Neural progenitor cell (in vitro differentiated cells): ENCODE measurements around the gene LRBA.

ENCODE experiments used
- CTCF ChIP-seq: fragments of 200-600 bp; sonication (generic); IDR thresholded peaks from 2 replicates; pipeline ENCODE4 v1.5.1; 2017; ENCODE audit warnings: antibody characterized with exemption, mild to moderate bottlenecking
- EZH2 ChIP-seq: fragments of 200-600 bp; sonication (generic); IDR thresholded peaks from 2 replicates; pipeline ENCODE4 v1.6.1; 2017; ENCODE audit warnings: antibody characterized with exemption, mild to moderate bottlenecking, moderate library complexity
- EZH2phosphoT487 ChIP-seq: fragments of 200-600 bp; sonication (generic); IDR thresholded peaks from 2 replicates; pipeline ENCODE4 v1.6.1; 2017; ENCODE audit warnings: antibody characterized with exemption

DNA sequence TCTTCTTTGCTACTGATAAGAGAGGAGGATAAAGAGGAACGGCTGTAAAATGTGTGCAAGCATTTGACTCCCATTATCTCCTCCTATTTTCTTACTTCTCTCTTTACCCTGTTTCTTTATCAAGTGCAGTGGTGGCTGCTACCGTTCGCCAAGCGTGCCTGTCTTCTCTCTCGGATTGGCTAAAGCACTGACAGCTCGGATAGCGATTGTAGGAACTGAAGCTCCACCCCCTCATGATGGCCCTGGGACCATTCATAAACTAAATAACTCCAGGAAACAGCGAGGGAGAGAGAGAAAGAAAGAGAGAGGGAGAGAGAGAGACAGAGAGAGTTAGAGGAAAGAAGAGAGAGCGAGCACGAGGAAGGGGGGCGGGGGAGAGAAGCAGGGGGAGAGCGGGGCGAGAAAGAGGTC is 433.4 kb downstream of the LRBA start:
- no peak for TF ChIP-seq CTCF
- no peak for TF ChIP-seq EZH2
- no peak for TF ChIP-seq EZH2phosphoT487
